NCI-H460 (cell line): ENCODE data around the gene CPD. TPM values are rescaled to one million over a fixed set of nuclear protein-coding genes. Genes with fewer than 3 reads are reported as not detected.
"Not testable (repeated sequence)": the region's sequence is repeated elsewhere in the genome, so short reads cannot be mapped to it uniquely, and the experiment has no call there.

Source experiments
- DNase-seq: peaks from one replicate; pipeline ENCODE4 v3.0.0-alpha.2; 2016; ENCODE audit warnings: low read depth; ENCODE audit errors: extremely low read depth
- total RNA-seq: library from RNA; depleted of rRNA; stranded (reverse); fragments of >200 nt; shearing (Covaris generic); gene quantifications from 2 replicates; pipeline ENCODE4 v1.2.3, GENCODE V29; 2014

Gene CPD
- total RNA-seq, 1 experiment from 2014 or later, result 97.9 TPM

DNA sequence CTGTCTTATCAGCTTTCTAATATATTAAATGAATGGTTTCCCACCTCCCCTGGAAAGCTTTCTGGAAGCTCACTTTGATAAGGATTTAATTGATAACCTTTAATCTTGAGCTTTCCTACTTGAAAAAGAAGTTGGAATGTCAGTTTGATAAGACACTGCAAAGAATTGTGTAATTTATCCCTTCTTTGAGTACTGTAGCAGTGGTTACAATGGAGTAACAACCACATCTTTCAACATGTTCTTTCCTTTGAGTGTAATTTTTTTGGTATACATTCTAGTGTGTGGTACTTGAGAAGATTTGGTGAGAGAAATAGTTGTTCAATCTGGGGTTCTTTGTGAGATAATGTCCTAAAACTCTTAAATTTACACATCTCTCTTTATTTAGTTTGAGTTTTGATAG is 43.4 kb downstream of the CPD start:
- DNase-seq, result no peak

DNA sequence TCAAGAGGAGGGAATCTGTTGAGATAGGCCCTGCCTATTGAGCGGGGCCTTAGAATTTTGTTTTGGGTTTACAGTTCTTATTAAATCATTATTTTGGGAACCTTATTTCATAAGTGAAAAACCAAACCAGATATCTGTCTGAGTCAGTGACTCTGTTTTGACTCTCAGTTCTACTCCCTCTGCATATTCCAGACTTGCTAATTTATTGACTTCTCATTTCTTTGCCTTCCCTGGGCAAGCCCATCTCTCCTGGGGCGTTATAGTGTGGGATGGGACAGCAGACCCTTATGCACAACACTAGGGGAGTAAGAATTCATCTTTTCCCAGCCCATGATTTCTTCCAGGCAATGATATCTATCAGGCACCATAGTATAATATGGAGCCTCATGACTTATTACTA is 45.7 kb downstream of the CPD start:
- DNase-seq, result no peak

DNA sequence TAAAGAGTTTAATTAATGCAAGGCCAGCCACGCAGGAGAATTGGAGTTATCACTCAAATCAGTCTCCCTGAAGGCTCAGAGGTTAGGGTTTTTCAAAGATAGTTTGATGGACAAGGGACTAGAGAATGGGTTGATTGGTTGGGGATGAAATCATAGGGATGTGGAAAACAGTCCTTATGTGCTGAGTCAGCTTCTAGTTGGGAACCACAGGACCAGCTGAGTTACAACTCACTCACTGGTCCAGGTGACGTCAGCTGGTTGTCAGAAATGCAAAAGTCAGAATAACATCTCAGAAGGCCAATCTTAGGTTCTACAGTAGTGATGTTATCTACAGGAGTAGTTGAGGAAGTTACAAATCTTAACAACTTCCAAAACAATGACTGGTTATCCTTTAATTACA is 47.6 kb downstream of the CPD start:
- DNase-seq, result no peak

DNA sequence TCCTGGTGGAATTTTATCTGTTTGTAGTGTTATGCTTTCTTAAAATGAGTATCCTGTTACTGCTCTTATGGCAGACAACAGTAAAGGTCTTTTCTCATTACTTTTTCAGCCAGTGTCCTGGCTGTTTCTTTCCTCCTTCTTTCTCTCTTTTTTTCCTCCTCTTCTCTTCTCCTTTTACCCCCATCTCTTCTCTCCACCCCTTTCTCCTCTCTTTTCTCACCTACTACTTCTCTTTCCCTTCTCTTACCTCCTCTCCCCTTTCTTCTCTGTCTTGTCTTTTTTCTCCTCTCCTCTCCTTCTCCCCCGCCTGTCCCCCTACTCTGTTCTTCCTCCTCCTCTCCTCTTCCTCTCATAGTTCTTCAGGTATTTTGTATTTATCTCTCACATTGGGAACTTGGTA is 48.9 kb downstream of the CPD start:
- no peak for DNase-seq

DNA sequence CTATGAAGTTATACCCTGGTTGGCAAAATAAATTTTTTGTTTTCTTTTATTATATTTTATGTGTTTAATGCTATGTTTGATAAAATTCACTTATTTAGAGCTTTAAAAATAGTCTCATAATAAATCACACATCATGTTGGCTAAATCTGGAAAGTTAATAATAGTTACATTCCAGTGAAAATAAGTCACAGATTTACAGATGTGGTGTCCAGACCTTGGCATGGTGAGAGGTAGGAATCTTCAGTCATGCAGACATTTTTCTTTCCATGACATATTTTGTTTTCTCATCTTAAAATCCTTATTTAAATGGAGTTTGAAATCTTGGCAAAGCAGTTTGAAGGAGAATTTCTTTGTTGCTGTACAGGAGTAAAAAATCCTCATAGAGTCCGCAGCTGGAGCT is 50.4 kb downstream of the CPD start:
- DNase-seq, result no peak

DNA sequence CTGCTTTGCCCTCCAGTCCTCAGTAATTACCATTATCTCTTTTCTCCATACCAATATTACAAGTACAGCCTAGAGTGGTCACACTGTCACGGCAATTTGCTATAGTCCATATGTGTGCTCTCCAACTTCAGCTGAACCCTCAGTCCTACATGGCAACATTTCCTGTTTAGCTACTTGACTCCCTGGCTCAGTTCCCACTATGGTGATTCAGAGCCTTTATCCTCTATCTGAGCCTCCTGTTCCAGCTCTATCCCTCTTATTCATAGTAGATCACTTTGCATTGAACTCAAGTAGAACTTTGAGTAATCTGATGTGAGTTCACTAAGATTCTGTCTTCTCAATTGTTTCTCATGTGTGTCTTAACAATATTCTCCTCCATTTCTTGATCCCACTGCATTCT is 54.8 kb downstream of the CPD start:
- DNase-seq, result peak; percentile 45

DNA sequence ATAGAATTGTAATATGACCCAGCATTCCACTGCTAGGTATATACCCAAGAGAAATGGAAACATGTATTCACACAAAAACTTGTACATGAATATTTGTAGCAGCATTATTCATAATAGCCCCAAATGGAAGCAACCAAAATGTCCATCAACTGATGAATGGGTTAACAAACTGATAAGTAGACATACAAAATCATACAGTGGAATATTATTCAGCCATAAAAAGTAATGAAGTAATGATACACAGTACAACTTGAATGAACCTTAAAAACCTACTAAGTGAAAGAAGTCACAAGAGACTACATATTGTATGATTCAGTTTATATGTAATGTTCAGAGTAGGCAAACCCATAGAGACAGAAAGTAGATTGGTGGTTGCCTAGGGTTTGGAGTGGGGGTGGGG is 58.0 kb downstream of the CPD start:
- DNase-seq, result no peak

DNA sequence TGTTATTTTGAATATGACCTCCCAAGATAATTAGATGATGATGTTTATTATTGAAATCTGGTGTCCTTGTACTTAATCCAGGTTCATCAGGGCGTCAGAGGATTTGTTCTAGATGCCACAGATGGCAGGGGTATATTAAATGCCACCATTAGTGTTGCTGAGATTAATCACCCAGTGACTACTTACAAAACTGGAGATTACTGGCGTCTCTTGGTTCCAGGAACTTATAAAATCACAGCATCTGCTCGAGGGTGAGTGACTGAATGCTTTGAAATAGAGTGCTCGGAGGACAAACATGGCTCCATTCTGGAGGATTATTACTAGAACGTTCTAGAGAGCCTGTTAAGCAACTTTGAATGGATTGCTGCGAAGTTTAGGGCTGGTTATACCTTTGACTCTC is 65.0 kb downstream of the CPD start:
- DNase-seq, result no peak

DNA sequence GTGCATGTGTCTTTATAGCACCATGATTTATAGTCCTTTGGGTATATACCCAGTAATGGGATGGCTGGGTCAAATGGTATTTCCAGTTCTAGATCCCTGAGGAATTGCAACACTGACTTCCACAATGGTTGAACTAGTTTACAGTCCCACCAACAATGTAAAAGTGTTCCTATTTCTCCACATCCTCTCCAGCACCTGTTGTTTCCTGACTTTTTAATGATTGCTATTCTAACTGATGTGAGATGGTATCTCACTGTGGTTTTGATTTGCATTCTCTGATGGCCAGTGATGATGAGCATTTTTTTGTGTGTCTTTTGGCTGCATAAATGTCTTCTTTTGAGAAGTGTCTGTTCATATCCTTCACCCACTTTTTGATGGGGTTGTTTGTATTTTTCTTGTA is 67.9 kb downstream of the CPD start:
- DNase-seq, result not testable (repeated sequence)

DNA sequence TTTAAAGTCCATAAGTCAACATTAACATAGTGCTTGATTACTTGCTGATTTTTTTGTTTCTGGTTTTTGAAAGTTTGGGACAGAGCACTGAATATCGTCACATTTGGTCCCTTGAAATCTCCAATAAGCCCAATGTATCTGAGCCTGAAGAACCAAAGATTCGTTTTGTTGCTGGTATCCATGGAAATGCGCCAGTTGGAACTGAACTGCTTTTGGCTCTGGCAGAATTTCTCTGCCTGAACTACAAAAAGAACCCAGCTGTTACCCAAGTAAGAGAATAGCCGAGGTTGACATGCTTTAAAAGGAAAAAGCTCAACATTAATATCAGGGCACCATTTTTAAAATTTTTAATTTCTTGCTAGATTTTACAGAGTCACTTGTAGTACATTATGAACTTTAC is 70.8 kb downstream of the CPD start:
- no peak for DNase-seq

DNA sequence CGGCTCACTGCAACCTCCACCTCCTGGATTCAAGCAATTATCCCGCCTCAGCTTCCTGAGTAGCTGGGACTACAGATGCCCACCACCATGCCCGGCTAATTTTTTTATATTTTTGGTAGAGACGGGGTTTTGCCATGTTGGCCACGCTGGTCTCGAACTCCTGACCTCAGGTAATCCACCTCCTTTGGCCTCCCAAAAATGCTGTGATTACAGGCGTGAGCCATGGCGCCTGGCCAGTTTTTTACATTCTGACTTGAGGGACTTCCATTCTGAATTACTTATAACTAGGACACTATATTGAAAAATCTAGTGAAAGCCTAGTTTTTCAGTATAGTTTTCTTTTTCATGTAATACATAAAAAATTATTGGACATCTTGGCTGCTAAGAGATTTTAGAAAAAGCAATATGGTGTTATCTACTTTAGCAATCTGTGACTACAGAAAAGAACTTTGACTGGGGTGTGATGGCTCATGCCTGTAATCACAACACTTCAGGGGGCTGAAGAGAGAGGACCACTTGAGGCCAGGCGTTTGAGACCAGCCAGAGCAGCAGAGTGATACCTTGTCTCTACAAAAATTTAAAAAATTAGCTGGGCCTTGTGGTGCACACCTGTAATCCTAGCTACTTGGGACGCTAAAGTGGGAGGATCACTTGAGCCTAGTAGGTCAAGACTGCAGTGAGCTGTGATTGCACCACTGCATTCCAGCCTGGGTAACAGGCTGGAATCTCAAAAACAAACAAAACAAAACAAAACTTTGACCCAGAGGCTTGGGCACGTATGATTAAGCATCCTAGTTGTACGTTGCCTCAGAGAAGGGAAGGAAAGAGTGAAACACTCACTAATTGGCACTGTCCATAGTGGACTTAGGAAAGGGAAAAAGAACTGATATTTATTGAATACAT is 71.6 kb downstream of the CPD start:
- DNase-seq, result no peak

DNA sequence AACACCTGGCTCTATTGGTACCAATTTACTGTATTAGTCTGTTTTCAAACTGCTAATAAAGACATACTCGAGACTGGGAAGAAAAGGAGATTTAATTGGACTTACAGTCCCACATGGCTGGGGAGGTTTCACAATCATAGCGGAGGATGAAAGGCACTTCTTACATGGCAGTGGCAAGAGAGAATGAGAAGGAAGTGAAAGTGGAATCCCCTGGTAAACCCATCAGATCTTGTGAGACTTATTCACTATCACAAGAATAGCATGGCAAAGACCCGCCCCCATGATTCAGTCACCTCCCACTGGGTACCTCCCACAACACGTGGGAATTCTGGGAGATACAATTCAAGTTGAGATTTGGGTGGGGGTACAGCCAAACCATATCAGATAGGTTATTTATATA is 75.9 kb downstream of the CPD start:
- no peak for DNase-seq

DNA sequence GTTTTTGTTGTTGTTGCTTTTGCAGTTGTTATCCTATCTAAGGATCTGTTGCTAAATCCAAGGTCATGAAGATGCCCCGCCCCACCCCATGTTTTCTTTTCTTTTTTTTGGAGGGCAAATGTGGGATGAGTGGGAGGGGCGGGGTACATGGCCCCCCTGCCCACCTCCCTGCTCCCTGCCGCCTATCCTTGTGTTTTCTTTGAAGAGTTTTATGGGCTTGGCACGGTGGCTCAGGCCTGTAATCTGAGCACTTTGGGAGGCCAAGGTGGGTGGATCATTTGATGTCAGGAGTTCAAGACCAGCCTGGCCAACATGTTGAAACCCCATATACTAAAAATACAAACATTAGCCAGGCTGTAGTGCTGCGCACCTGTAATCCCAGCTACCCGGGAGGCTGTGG is 79.6 kb downstream of the CPD start:
- DNase-seq, result no peak

DNA sequence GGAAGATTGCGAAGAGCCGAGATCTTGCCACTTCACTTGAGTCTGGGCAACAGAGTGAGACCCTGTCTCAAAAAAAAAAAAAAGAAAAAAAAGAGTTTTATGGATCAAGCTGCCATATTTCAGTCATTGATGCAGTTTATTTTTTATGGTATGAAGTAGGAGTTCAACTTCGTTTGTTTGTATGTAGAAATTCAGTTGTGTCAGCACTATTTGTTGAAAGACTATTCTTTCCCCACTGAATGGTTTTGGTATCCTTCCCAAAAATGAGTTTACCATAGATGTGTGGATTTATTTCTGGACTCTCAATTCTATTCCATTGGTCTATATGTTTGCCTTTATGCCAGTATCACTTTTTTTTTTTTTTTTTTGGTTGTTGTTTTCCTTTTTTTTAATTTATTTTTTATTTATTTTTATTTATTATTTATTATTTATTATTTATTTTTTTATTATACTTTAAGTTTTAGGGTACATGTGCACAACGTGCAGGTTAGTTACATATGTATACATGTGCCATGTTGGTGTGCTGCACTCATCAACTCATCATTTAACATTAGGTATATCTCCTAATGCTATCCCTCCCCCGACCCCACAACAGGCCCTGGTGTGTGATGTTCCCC is 80.2 kb downstream of the CPD start:
- DNase-seq, result not testable (repeated sequence)

DNA sequence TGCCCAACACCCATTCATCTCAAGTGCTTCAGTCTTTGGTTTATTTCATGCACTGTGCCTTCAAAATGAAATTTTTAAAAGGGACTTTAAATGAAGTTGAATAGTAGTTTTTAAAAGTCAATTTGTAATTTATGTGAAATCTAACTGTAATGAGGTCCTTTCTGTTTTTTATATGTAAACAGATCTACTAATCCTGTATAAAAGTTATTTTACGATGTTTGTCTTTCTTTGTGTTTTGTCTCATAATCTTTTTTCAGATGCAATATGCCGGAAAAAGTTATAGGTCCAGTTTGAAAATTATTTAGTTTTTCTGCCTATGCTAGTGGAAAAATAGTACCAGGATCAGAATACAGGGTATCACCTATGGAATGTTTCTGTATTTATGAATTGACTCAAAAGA is 89.7 kb downstream of the CPD start:
- DNase-seq, result no peak

DNA sequence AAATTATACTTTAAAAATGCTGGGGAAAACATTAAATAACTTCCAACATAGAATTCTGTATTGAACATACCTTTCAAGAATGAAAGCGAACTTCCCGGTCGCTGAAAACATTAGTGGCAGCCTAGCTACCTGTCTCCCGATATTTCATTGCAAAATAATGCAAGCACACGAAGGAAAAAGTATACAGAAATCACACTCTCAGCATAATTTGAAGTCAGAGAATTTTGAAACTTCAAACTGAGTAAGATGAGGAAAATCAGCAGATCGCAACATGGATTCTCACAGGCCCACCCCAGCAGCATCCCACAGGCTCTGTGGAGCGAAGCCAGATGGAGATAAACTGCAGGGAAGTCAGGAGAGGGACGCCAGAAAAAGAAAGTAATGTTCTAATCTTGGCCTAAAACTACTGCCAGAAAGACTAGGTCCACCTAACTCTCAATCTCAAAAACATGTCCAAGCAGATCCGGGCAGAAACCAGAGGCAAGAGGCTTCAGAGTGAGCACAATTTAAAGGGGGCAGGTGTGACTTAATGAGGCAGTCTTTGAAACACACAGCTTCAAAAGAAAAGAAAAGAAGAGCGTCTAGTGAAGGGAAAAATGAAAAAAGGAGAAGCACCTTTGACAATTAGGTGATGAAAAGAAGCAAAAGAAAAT is 93.6 kb downstream of the CPD start:
- DNase-seq, result no peak

DNA sequence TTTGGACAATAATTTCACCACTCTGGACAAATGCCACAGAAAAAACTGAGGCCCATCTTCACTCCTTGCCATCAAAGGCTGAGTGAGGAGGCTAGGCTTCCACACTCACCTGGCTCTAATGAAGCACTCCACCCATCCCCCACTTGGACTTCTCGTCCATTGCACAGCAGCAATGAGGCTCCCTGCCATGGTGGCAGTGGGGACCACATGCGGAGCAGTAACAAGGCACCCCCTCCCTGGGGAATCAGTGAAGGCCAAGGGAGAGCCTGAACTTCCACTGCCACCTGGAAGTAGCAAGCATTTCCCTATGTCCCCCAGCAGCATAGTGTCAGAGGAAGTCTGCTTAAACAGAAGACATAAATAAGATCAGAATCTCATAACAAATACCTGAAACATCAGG is 96.5 kb downstream of the CPD start:
- no peak for DNase-seq

DNA sequence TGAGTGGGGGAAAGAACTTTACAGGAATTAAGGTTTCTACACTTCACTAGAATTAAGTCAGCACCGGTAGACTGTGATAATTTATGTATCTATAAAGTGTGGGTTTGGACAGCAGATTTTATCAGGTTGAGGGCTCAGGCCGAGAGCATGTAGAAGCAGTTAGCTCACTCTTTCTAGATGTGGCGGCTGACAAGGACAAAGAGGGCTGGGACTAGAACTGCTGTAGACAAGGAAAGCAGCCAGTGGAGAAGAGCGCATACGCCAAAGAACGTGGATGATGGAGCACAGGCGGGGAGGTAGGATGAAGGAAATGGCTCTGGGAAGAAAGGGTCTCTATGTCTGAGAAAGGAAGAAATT is 98.0 kb downstream of the CPD start:
- DNase-seq, result peak; percentile 1

DNA sequence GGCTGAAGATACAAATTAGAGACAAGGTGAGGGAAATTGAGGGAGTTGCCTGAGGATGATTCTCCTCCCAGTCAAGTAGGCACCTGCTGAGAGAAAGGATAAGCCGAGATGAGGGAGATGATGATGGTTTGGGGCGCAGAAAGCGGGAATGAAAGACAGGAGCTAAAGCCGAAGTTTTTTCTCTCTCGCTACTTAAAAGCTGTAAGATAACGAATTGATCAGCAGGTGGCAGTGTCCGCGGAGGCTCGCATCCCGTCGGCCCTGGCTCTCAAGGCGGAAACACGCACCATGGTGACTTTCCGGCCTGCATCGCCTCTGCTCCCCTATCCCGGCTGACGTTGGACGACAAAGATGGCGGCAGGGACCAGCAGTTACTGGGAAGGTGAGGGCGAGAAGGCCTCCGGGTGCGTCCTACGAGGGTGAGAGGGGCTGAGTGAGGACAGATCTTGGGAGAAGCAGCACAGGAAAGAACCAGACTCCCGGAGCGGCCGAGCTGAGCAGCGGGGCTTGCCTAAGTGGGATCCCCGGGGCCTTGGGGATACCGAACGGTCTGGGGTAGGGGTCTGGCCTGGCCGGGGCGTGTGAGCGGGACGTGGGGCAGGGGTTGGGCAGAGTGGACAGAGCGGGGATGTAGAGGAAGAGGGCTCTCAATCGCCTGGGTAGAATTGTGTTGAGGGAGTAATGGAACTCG is 98.5 kb downstream of the CPD start, which contains the start of gene GOSR1:
TSS of gene GOSR1 (plus strand) at position 326 of the 691 bp plus-strand sequence. CDS start at position 352, 26 bp downstream.
- peak; percentile 95 for DNase-seq

DNA sequence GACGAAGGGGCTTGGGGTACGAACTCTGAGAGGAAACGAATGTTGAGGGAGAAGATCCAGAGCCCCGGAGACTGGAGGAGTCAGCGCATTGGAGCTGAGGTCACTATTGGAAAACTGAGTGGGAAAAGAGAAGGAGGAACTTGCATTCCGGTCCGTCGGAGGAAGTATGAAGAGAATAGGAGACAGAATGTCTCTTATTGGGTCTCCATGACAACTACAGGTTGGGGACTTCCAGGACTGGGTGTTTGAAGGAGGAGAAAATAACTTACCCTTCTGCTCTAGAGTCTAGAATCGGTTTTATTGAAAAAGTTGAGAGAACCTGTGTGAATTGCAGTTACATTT is 99.0 kb downstream of the CPD start:
- no peak for DNase-seq

DNA sequence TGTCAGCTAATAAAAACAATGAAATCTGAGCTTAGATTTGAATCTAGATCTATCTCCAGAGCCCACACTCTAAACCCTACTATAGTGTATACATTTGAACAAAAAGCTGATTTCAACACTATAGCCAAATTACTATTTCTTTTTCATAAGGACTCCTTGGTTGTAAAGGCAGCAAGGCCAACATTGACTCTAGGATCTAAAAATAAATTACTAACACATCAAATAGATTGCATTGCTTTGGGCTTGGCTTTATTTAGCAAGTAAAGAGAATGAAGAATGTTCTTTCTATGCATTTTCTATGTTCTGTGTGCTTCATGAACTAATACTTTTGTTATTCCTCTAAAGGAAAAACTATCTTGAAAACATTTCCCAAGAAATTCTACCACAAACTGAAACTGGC is 103.8 kb downstream of the CPD start:
- DNase-seq, result no peak
